H9 (cell line): ENCODE results near the gene LYVE1. TPM values are rescaled to one million over a fixed set of nuclear protein-coding genes. Genes with fewer than 3 reads are reported as not detected.

Experiments
- DNase-seq: peaks from one replicate; pipeline ENCODE4 v3.0.0-alpha.2; 2017
- H2AFZ ChIP-seq: one replicate; pipeline ENCODE4 v1.6.1; 2013; ENCODE audit warnings: mild to moderate bottlenecking, low read length, control low read depth, moderate library complexity
- H2AK5ac ChIP-seq: 2 replicates; pipeline ENCODE4 v1.6.1; 2013; ENCODE audit warnings: low read length, control low read depth, mixed read lengths; ENCODE audit not compliant: insufficient read length
- H2BK120ac ChIP-seq: one replicate; pipeline ENCODE4 v1.6.1; 2013; ENCODE audit warnings: low read depth, mild to moderate bottlenecking, low read length, control low read depth, inconsistent platforms; ENCODE audit not compliant: poor library complexity, severe bottlenecking
- H2BK12ac ChIP-seq: 2 replicates; pipeline ENCODE4 v1.6.1; 2013; ENCODE audit warnings: low read length, control low read depth, mixed read lengths, low read depth; ENCODE audit not compliant: insufficient read length
- H2BK15ac ChIP-seq: 2 replicates; pipeline ENCODE4 v1.6.1; 2013; ENCODE audit warnings: low read depth, low read length, control low read depth
- H2BK20ac ChIP-seq: one replicate; pipeline ENCODE4 v1.6.1; 2013; ENCODE audit warnings: low read depth, mild to moderate bottlenecking, low read length, control low read depth, inconsistent platforms; ENCODE audit not compliant: poor library complexity, severe bottlenecking
- H2BK5ac ChIP-seq: 2 replicates; pipeline ENCODE4 v1.6.1; 2013; ENCODE audit warnings: low read length, control low read depth, mixed read lengths; ENCODE audit not compliant: insufficient read length
- H3K14ac ChIP-seq: 2 replicates; pipeline ENCODE4 v1.6.1; 2013; ENCODE audit warnings: low read length, control low read depth; ENCODE audit not compliant: insufficient read depth
- H3K18ac ChIP-seq: 2 replicates; pipeline ENCODE4 v1.6.1; 2013; ENCODE audit warnings: low read depth, mild to moderate bottlenecking, mixed read lengths, low read length, control low read depth; ENCODE audit not compliant: insufficient read length
- H3K23ac ChIP-seq: 2 replicates; pipeline ENCODE4 v1.6.1; 2013; ENCODE audit warnings: low read length, control low read depth, mixed read lengths, low read depth; ENCODE audit not compliant: insufficient read length
- H3K23me2 ChIP-seq: 2 replicates; pipeline ENCODE4 v1.6.1; 2013; ENCODE audit warnings: low read depth, mild to moderate bottlenecking, mixed read lengths, low read length, control low read depth; ENCODE audit not compliant: insufficient read length, poor library complexity, severe bottlenecking
- H3K27ac ChIP-seq: 2 replicates; pipeline ENCODE4 v1.5.1; 2013; ENCODE audit warnings: low read length, control low read depth, mixed read lengths, low read depth; ENCODE audit not compliant: insufficient read length
- H3K27me3 ChIP-seq: 2 replicates; pipeline ENCODE4 v1.6.1; 2013; ENCODE audit warnings: low read length, control low read depth, inconsistent platforms; ENCODE audit not compliant: insufficient read depth
- H3K4ac ChIP-seq: 2 replicates; pipeline ENCODE4 v1.6.1; 2013; ENCODE audit warnings: low read depth, mild to moderate bottlenecking, control low read depth, inconsistent platforms, low read length, moderate library complexity
- H3K4me1 ChIP-seq: 2 replicates; pipeline ENCODE4 v1.6.1; 2013; ENCODE audit warnings: low read length, control low read depth, inconsistent platforms; ENCODE audit not compliant: insufficient read depth
- H3K4me2 ChIP-seq: 2 replicates; pipeline ENCODE4 v1.6.1; 2013; ENCODE audit warnings: low read length, control low read depth, mixed read lengths; ENCODE audit not compliant: insufficient read length, insufficient read depth
- H3K56ac ChIP-seq: 2 replicates; pipeline ENCODE4 v1.6.1; 2013; ENCODE audit warnings: low read depth, mild to moderate bottlenecking, mixed read lengths, low read length, control low read depth; ENCODE audit not compliant: insufficient read length
- H3K79me1 ChIP-seq: 2 replicates; pipeline ENCODE4 v1.6.1; 2013; ENCODE audit warnings: low read depth, mild to moderate bottlenecking, moderate library complexity, low read length, control low read depth, inconsistent platforms; ENCODE audit not compliant: insufficient read depth, poor library complexity, severe bottlenecking
- H3K79me2 ChIP-seq: 2 replicates; pipeline ENCODE4 v1.6.1; 2013; ENCODE audit warnings: low read length, control low read depth, inconsistent platforms; ENCODE audit not compliant: insufficient read depth
- H3K9ac ChIP-seq: 2 replicates; pipeline ENCODE4 v1.6.1; 2013; ENCODE audit warnings: low read length, control low read depth, mixed read lengths; ENCODE audit not compliant: insufficient read length; ENCODE audit errors: extremely low read depth
- H3K9me3 ChIP-seq: one replicate; pipeline ENCODE4 v1.6.1; 2013; ENCODE audit warnings: low read depth, low read length, inconsistent platforms; ENCODE audit not compliant: control insufficient read depth
- H3T11ph ChIP-seq: one replicate; pipeline ENCODE4 v1.6.1; 2013; ENCODE audit warnings: mild to moderate bottlenecking, low read length, control low read depth, inconsistent platforms
- H4K20me1 ChIP-seq: one replicate; pipeline ENCODE4 v1.6.1; 2013; ENCODE audit not compliant: control insufficient read depth, insufficient read length, insufficient read depth
- H4K5ac ChIP-seq: 2 replicates; pipeline ENCODE4 v1.6.1; 2013; ENCODE audit warnings: low read depth, mild to moderate bottlenecking, mixed read lengths, low read length, control low read depth; ENCODE audit not compliant: insufficient read length
- H4K8ac ChIP-seq: replicated peaks from 2 replicates; pipeline ENCODE4 v1.6.1; 2013; ENCODE audit warnings: low read length, control low read depth, mixed read lengths, low read depth; ENCODE audit not compliant: insufficient read length
- H4K91ac ChIP-seq: 2 replicates; pipeline ENCODE4 v1.6.1; 2013; ENCODE audit warnings: low read depth, mild to moderate bottlenecking, moderate library complexity, mixed read lengths, low read length, control low read depth; ENCODE audit not compliant: insufficient read length
- H3K27ac Mint-ChIP-seq, 3 experiments: 2 replicates in 2 of 3; 3 replicates in 1 of 3; pipeline ENCODE4 v1.8.0; 2020 to 2021; ENCODE audit warnings: mixed read lengths in 3 of 3, mild to moderate bottlenecking in 1 of 3, moderate library complexity in 1 of 3
- H3K27me3 Mint-ChIP-seq: 2 replicates; pipeline ENCODE4 v1.8.0; 2021; ENCODE audit warnings: low read depth, mild to moderate bottlenecking, moderate library complexity, mixed read lengths
- H3K36me3 Mint-ChIP-seq, 3 experiments: 2 replicates in 2 of 3; 3 replicates in 1 of 3; pipeline ENCODE4 v1.8.0; 2020 to 2021; ENCODE audit warnings: low read depth in 3 of 3, mixed read lengths in 3 of 3; ENCODE audit not compliant: insufficient read depth in 1 of 3
- H3K4me1 Mint-ChIP-seq, 2 experiments: 2 replicates each; pipeline ENCODE4 v1.8.0; 2020; ENCODE audit warnings: mixed read lengths in 2 of 2
- H3K4me3 Mint-ChIP-seq, 2 experiments: 2 replicates in 1 of 2; 3 replicates in 1 of 2; pipeline ENCODE4 v1.8.0; 2020 to 2021; ENCODE audit warnings: mild to moderate bottlenecking in 2 of 2, mixed read lengths in 2 of 2, moderate library complexity in 1 of 2
- H3K9me3 Mint-ChIP-seq, 2 experiments: 2 replicates in 1 of 2; 3 replicates in 1 of 2; pipeline ENCODE4 v1.8.0; 2020; ENCODE audit warnings: mild to moderate bottlenecking in 2 of 2, mixed read lengths in 2 of 2, moderate library complexity in 1 of 2
- CTCF ChIP-seq: fragments of 200-600 bp; sonication (generic); conservative IDR thresholded peaks from 3 replicates; pipeline ENCODE4 v1.8.0; 2021; ENCODE audit warnings: antibody characterized with exemption, mild to moderate bottlenecking
- WGBS: extraction: QIAGEN DNeasy Blood & Tissue Kit; methylation state at CpG from one replicate; pipeline ENCODE4 v1.1.7; 2013; ENCODE audit warnings: missing lambda C conversion rate, low lambda C conversion rate, mixed read lengths; ENCODE audit not compliant: insufficient read length; ENCODE audit errors: extremely low coverage; 5-methylcytosine and 5-hydroxymethylcytosine counted together
- total RNA-seq: library from RNA; stranded (reverse); gene quantifications from 2 replicates; pipeline ENCODE4 v1.2.1, GENCODE V29; 2021

Gene LYVE1
- total RNA-seq, 1 experiment from 2014 or later, result not detected

GRCh38 chr11:10544491-10545465, 23.7 kb downstream of the LYVE1 start:
- no peak overlapping the region for H2BK120ac ChIP-seq
- H3K4ac ChIP-seq, result no peak overlapping the region
- H3K23me2 ChIP-seq, result peaks cover 6% of the 10 kb centered on the region
- H3K27ac Mint-ChIP-seq, result no peak overlapping the region; a peak in 1 of 7 replicates
- no peak overlapping the region for H2AFZ ChIP-seq
- no peak overlapping the region for H3K4me2 ChIP-seq
- H3K14ac ChIP-seq, result no peak overlapping the region
- no peaks in the 10 kb centered on the region for H3K79me2 ChIP-seq
- no peaks in the 10 kb centered on the region for H3K27me3 ChIP-seq
- WGBS, result no CpG with 5 or more reads among the region's 7 CpGs
- no peak overlapping the region for H3K18ac ChIP-seq
- no peaks in the 10 kb centered on the region for H3K9me3 ChIP-seq
- H3K4me3 Mint-ChIP-seq, result no peak overlapping the region
- TF ChIP-seq CTCF, result no peak
- H3T11ph ChIP-seq, result no peak overlapping the region
- no peak overlapping the region for H2AK5ac ChIP-seq
- peaks cover 9 to 10% of the 10 kb centered on the region in 2 experiments for H3K4me1 Mint-ChIP-seq
- H3K36me3 Mint-ChIP-seq, result no peaks in the 10 kb centered on the region
- H3K9me3 Mint-ChIP-seq, result no peaks in the 10 kb centered on the region
- no peaks in the 10 kb centered on the region for H3K79me1 ChIP-seq
- H3K27ac ChIP-seq, result no peak overlapping the region
- no peak overlapping the region for H4K5ac ChIP-seq
- H2BK15ac ChIP-seq, result no peak overlapping the region
- DNase-seq, result no peak
- H3K27me3 Mint-ChIP-seq, result peaks cover 7% of the 10 kb centered on the region; the same call in 1 of the 2 replicates
- no peak overlapping the region for H4K91ac ChIP-seq
- H4K8ac ChIP-seq, result no peak overlapping the region
- no peak overlapping the region for H2BK12ac ChIP-seq
- H2BK20ac ChIP-seq, result no peak overlapping the region
- 0 out of 2 replicates have a peak, but pooled peaks cover 2% of the 10 kb centered on the region for H3K4me1 ChIP-seq
- H4K20me1 ChIP-seq, result no peaks in the 10 kb centered on the region
- no peak overlapping the region for H2BK5ac ChIP-seq
- no peak overlapping the region for H3K9ac ChIP-seq
- H3K56ac ChIP-seq, result no peak overlapping the region
- H3K23ac ChIP-seq, result no peak overlapping the region
